ENCODE results near the gene GALNT18.

DNA sequence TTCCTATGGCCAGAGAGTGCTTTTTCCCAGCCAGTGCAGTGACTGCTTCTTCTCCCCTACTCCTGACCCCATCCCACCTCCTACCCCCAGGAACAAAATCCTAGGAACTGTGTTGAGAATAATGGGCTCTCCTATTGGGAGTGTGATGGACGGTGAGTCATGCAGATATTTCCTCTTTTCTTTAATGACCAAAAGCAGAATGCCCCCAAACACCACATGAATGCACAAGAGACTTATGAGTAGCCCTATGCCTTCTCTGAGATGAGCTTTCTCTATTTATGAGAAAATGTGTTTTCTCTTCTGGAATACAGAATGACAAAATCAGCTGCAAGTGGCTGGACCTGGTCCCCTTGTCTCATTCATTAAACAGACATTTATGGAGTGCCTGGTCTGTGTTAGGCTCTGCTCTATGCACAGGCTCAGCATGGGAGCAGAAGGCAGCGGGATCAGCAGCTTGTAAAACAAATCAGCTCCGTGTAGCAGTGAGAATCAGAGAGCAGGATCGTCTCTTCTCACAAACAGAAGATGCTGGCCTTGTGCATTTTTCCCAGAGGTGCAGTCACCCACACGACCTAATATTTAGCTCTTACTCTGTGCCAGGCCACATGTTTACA is 47.5 kb upstream of the GALNT18 start:
- TF ChIP-seq EP300 (IDR thresholded peaks at IDR 0.05; ENCODE audit: borderline replicate concordance) (no peak), TAF1 (IDR thresholded peaks at IDR 0.05; ENCODE audit: low read depth) (no peak), EGR1 (IDR thresholded peaks at IDR 0.05) (no peak), FOXM1 (IDR thresholded peaks at IDR 0.05; ENCODE audit: borderline replicate concordance, low read depth) (no peak), CREB1 (IDR thresholded peaks at IDR 0.05; ENCODE audit: low read depth) (no peak)
- TF ChIP-seq, protein P1, sequence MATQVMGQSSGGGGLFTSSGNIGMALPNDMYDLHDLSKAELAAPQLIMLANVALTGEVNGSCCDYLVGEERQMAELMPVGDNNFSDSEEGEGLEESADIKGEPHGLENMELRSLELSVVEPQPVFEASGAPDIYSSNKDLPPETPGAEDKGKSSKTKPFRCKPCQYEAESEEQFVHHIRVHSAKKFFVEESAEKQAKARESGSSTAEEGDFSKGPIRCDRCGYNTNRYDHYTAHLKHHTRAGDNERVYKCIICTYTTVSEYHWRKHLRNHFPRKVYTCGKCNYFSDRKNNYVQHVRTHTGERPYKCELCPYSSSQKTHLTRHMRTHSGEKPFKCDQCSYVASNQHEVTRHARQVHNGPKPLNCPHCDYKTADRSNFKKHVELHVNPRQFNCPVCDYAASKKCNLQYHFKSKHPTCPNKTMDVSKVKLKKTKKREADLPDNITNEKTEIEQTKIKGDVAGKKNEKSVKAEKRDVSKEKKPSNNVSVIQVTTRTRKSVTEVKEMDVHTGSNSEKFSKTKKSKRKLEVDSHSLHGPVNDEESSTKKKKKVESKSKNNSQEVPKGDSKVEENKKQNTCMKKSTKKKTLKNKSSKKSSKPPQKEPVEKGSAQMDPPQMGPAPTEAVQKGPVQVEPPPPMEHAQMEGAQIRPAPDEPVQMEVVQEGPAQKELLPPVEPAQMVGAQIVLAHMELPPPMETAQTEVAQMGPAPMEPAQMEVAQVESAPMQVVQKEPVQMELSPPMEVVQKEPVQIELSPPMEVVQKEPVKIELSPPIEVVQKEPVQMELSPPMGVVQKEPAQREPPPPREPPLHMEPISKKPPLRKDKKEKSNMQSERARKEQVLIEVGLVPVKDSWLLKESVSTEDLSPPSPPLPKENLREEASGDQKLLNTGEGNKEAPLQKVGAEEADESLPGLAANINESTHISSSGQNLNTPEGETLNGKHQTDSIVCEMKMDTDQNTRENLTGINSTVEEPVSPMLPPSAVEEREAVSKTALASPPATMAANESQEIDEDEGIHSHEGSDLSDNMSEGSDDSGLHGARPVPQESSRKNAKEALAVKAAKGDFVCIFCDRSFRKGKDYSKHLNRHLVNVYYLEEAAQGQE (IDR thresholded peaks at IDR 0.05; ENCODE audit: low read depth) = no peak
- TF ChIP-seq, protein P2, sequence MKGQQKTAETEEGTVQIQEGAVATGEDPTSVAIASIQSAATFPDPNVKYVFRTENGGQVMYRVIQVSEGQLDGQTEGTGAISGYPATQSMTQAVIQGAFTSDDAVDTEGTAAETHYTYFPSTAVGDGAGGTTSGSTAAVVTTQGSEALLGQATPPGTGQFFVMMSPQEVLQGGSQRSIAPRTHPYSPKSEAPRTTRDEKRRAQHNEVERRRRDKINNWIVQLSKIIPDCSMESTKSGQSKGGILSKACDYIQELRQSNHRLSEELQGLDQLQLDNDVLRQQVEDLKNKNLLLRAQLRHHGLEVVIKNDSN (IDR thresholded peaks at IDR 0.05) = no peak

Data from Ishikawa (cell line).